HepG2 (cell line): ENCODE data around the gene COCH. TPM values are rescaled to one million over a fixed set of nuclear protein-coding genes. Genes with fewer than 3 reads are reported as not detected.

Experiments used
- ATAC-seq: fragments of 200-7000 bp; cut with Tn5 transposase; 3 replicates; pipeline ENCODE4 v1.9.1; 2020; ENCODE audit warnings: mild to moderate bottlenecking, moderate library complexity
- BruUV-seq: library from RNA; stranded (reverse); fragments of 400-500 nt; replicated peaks from 2 replicates; lab custom pipeline; 2021; lab: Mats Ljungman, UMichigan
- CTCF ChIA-PET: fragments of 300-600 bp; formaldehyde crosslinking; extraction: SDS; loops from one replicate; lab custom pipeline; 2021; ENCODE audit warnings: low total read pairs, inconsistent platforms, low intra/inter-chr PET ratio; lab: Yijun Ruan, JAX
- POLR2A ChIA-PET: fragments of 350-600 bp; sonication (Branson Sonifier 250); formaldehyde crosslinking; loops from one replicate; lab custom pipeline; 2020; ENCODE audit warnings: antibody characterized with exemption, inconsistent platforms; lab: Yijun Ruan, JAX
- DNase-seq: peaks from one replicate; pipeline ENCODE4 v3.0.0-alpha.2; 2015; ENCODE audit warnings: low spot score
- FAIRE-seq: peaks from 3 replicates; lab custom pipeline; 2011; peaks lifted over from hg19 to GRCh38; lab: Jason Lieb, UNC
- H2AFZ ChIP-seq: one replicate; pipeline ENCODE4 v1.6.1; 2011; ENCODE audit warnings: low read length, inconsistent platforms
- H3K27ac ChIP-seq: fragments of 300-600 bp; 3 replicates; pipeline ENCODE4 v1.8.0; 2011; ENCODE audit warnings: mixed run types, mild to moderate bottlenecking, mixed read lengths, low read length, inconsistent platforms; ENCODE audit not compliant: insufficient read depth; ENCODE audit errors: extremely low read length
- H3K27me3 ChIP-seq, 2 experiments: fragments of 200-600 bp in 1 of 2; 2 replicates in 1 of 2; 3 replicates in 1 of 2; pipeline versions ENCODE4 v1.6.0 to v1.8.0; 2011; ENCODE audit warnings: low read length in 2 of 2, mild to moderate bottlenecking in 2 of 2, moderate library complexity in 2 of 2, inconsistent platforms in 1 of 2; ENCODE audit not compliant: insufficient read depth in 2 of 2, control insufficient read depth in 1 of 2
- H3K36me3 ChIP-seq, 2 experiments: fragments of 200-600 bp in 1 of 2; replicated peaks in 1 of 2; 2 replicates in 1 of 2; 3 replicates in 1 of 2; pipeline versions ENCODE4 v1.5.1 to v1.8.0; 2011; ENCODE audit warnings: low read length in 2 of 2, inconsistent platforms in 1 of 2; ENCODE audit not compliant: insufficient read depth in 2 of 2, control insufficient read depth in 1 of 2
- H3K4me1 ChIP-seq: 2 replicates; pipeline ENCODE4 v1.5.1; 2012; ENCODE audit warnings: low read length, inconsistent platforms; ENCODE audit not compliant: insufficient read depth
- H3K4me2 ChIP-seq: 2 replicates; pipeline ENCODE4 v1.6.0; 2011; ENCODE audit warnings: low read depth, low read length, inconsistent platforms
- H3K4me3 ChIP-seq, 3 experiments: fragments of 200-600 bp in 1 of 3; sonication (generic), shearing (Covaris generic) in 1 of 3; replicated peaks in 1 of 3; 2 replicates each; pipeline ENCODE4 v1.5.1; 2011 to 2016; ENCODE audit warnings: low read length in 3 of 3, inconsistent platforms in 2 of 3, low read depth in 2 of 3, mild to moderate bottlenecking in 2 of 3, control low read depth in 1 of 3, mixed read lengths in 1 of 3; ENCODE audit not compliant: insufficient read depth in 1 of 3
- H3K79me2 ChIP-seq: one replicate; pipeline ENCODE4 v1.6.1; 2011; ENCODE audit warnings: low read length, inconsistent platforms; ENCODE audit not compliant: insufficient read depth
- H3K9ac ChIP-seq: 2 replicates; pipeline ENCODE4 v1.6.0; 2011; ENCODE audit warnings: mild to moderate bottlenecking, low read depth, low read length, inconsistent platforms; ENCODE audit not compliant: insufficient read depth
- H3K9me3 ChIP-seq: 2 replicates; pipeline ENCODE4 v1.5.1; 2012; ENCODE audit warnings: mild to moderate bottlenecking, low read length
- H4K20me1 ChIP-seq: 2 replicates; pipeline ENCODE4 v1.6.0; 2011; ENCODE audit warnings: inconsistent platforms, mild to moderate bottlenecking, low read length, moderate library complexity; ENCODE audit not compliant: insufficient read depth
- BCL6 ChIP-seq: IDR thresholded peaks from 2 replicates; pipeline ENCODE4 v1.6.1; 2016; ENCODE audit warnings: missing genetic modification reagents, missing compliant biosample characterization
- CC2D1A ChIP-seq: sonication (generic); formaldehyde crosslinking; IDR thresholded peaks from 2 replicates; pipeline ENCODE4 v1.8.1; 2023; ENCODE audit warnings: mild to moderate bottlenecking, missing genetic modification reagents
- EP300 ChIP-seq, 3 experiments: sonication (generic) in 1 of 3; formaldehyde crosslinking in 1 of 3; IDR thresholded peaks; 2 replicates each; pipeline versions ENCODE4 v1.5.1 to v1.6.1; 2011 to 2020; ENCODE audit warnings: low read depth in 2 of 3, low read length in 2 of 3, borderline replicate concordance in 1 of 3, improper control_type of control experiment in 1 of 3, mild to moderate bottlenecking in 1 of 3, missing genetic modification reagents in 1 of 3, moderate library complexity in 1 of 3
- HDAC2 ChIP-seq: sonication (generic); formaldehyde crosslinking; IDR thresholded peaks from 2 replicates; pipeline ENCODE4 v1.4.0; 2020; ENCODE audit warnings: missing genetic modification reagents
- MIER3 ChIP-seq: IDR thresholded peaks from 2 replicates; pipeline ENCODE4 v1.6.1; 2016; ENCODE audit warnings: missing compliant biosample characterization, borderline replicate concordance
- TAF15 ChIP-seq: fragments of 200-400 bp; formaldehyde crosslinking; IDR thresholded peaks from one replicate; pipeline ENCODE4 v1.6.1; 2018; ENCODE audit warnings: mild to moderate bottlenecking, low read depth, low read length; ENCODE audit not compliant: poor library complexity, severe bottlenecking
- ZBTB37 ChIP-seq: sonication (generic); formaldehyde crosslinking; IDR thresholded peaks from 2 replicates; pipeline ENCODE4 v1.4.0; 2020; ENCODE audit warnings: mild to moderate bottlenecking, missing genetic modification reagents
- ZNF333 ChIP-seq: sonication (generic); formaldehyde crosslinking; IDR thresholded peaks from 2 replicates; pipeline ENCODE4 v1.4.0; 2020; ENCODE audit warnings: mild to moderate bottlenecking, missing genetic modification reagents, borderline replicate concordance
- ZNF605 ChIP-seq: sonication (generic); formaldehyde crosslinking; IDR thresholded peaks from 2 replicates; pipeline ENCODE4 v1.8.0; 2022; ENCODE audit warnings: mild to moderate bottlenecking, missing genetic modification reagents
- ZNF652 ChIP-seq: IDR thresholded peaks from 2 replicates; pipeline ENCODE4 v1.6.1; 2016; ENCODE audit warnings: low read depth, borderline replicate concordance
- WGBS: methylation state at CpG from one replicate; pipeline ENCODE4 v1.1.6; 2017; ENCODE audit warnings: low lambda C conversion rate; 5-methylcytosine and 5-hydroxymethylcytosine counted together
- in situ Hi-C: cut with HindIII; loops from 2 replicates; pipeline ENCODE4 v1.10.0; 2017; ENCODE audit warnings: low pct_unique_long_range_greater_than_20kb; ENCODE audit not compliant: extremely low pct_ligation_motif_present
- intact Hi-C: fragments of 100-400 bp; cut with micrococcal nuclease; formaldehyde crosslinking; loops from one replicate; pipeline ENCODE4 v1.10.0; 2022; ENCODE audit not compliant: unreplicated experiment
- polyA plus RNA-seq, 8 experiments: library from polyadenylated mRNA; depleted of rRNA in 3 of 8; stranded (reverse) in 7 of 8; unstranded in 1 of 8; fragments of >200 nt; fragmentation: Illumina TruSeq in 4 of 8; extraction: Trizol in 4 of 8; gene quantifications; 2 replicates each; pipeline versions ENCODE4 v1.2.1 to v1.2.3, GENCODE V29; 2011 to 2016; ENCODE audit warnings: low read depth in 4 of 8, missing spikeins in 1 of 8, mixed read lengths in 1 of 8; ENCODE audit not compliant: insufficient read depth in 1 of 8
- total RNA-seq, 5 experiments: library from RNA; depleted of rRNA; stranded (reverse); fragments of >200 nt; fragmentation: Illumina TruSeq; extraction: Trizol; gene quantifications; 2 replicates each; pipeline ENCODE4 v1.2.3, GENCODE V29; 2016; ENCODE audit warnings: low read depth in 1 of 5
- TF ChIP-seq, protein P1 (sequence below): sonication (generic); formaldehyde crosslinking; conservative IDR thresholded peaks from 2 replicates; pipeline ENCODE4 v1.8.0; 2022; ENCODE audit warnings: missing genetic modification reagents

The COCH gene
- total and polyA plus RNA-seq, 2 of the 13 experiments (the other 11 are each of a cell fraction or from before 2014, with no cell fraction given): 78.2 to 79.3 TPM

- Histone ChIP-seq H3K27me3 (peaks cover 0 to 32% of the 10 kb centered on the region in 2 experiments; a peak in 4 of 5 replicates), H3K36me3 (peaks cover 0 to 2% of the 10 kb centered on the region in 2 experiments; a peak in 1 of 5 replicates), H2AFZ (no peak overlapping the region), H3K4me2 (no peak overlapping the region), H3K9ac (no peak overlapping the region), H4K20me1 (no peaks in the 10 kb centered on the region), H3K9me3 (no peaks in the 10 kb centered on the region), H3K4me3 (no peak overlapping the region), H3K79me2 (no peaks in the 10 kb centered on the region), H3K27ac (no peak overlapping the region), H3K4me1 (peaks cover 29% of the 10 kb centered on the region)
- in situ Hi-C loops (no loop called here), intact Hi-C loops (loop anchor here (10.0 kb wide), 1 partner anchor 318 kb away; the partner anchor contains the start of gene G2E3)
- ChIA-PET CTCF (no interaction called here), POLR2A (no interaction called here)
- DNase-seq (no peak), ATAC-seq (no peak), FAIRE-seq (no peak)
- no TSS peak for BruUV-seq
- WGBS: 91% methylated on average over 1 of the region's 1 CpG
- TF ChIP-seq EP300 (IDR thresholded peaks at IDR 0.05; ENCODE audit: low read depth in 2 of 2, low read length in 2 of 2) (no peak), EP300 (CRISPR knock-in tag; IDR thresholded peaks at IDR 0.05; ENCODE audit: borderline replicate concordance) (no peak), MIER3 (CRISPR knock-in tag) (no peak)
These were observed 1.8 kb upstream of the COCH start for GRCh38 chr14:30872602-30873001.

DNA sequence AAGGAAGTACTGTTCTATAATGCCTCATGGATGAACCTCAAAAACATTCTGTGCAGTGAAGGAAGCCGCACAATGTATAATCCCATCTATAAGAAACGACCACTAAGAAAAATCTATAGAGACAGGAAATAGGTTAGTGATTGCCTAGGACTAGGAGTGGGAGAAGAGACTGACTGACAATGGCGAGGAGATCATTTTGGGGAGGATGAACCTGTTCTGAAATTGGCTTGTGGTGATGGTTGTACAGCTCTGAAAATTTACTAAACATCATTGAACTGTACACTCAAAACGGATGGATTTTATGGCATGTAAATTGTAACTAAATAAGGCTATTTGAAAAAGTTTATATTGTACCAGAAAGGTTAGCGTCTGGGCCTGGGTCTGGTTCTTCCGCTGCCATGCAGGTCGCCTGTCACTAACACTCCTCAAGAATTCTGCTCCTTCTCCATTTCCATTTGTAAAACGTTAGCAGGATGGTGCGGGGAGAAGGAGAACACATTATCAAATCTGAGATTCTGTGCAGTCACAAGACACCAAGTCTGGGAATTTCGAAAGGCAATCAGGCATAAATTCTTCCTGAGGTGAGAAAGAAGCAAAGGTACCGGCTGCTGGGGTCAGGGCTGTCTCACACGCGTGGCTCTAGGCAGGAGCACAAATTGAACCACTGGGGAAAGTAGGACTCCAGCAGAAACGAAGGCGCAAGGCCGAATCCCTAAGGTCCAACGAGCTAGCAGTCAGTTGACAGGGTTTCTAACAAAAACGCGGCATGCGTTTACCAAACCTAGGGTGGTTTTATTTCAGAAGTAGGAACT is 845 bp upstream of the COCH start:
- no peaks in the 10 kb centered on the region for H3K79me2 ChIP-seq
- peaks cover 0 to 32% of the 10 kb centered on the region in 2 experiments; a peak in 4 of 5 replicates for H3K27me3 ChIP-seq
- peak overlapping the region; percentile 78 for H3K9ac ChIP-seq
- no peaks in the 10 kb centered on the region for H3K9me3 ChIP-seq
- H3K27ac ChIP-seq: no peak overlapping the region
- peaks cover 0 to 2% of the 10 kb centered on the region in 2 experiments; a peak in 1 of 5 replicates for H3K36me3 ChIP-seq
- peak overlapping the region; percentile 79 for H2AFZ ChIP-seq
- ChIA-PET POLR2A (interaction anchor here (0.8 to 1.4 kb wide), 14 partner anchors 10 to 547 kb away, joined by 3 to 8 read pairs (median 4); partner anchors contain the start of genes HEATR5A and STRN3), CTCF (interaction anchor here (1.9 kb wide), 1 partner anchor 33 kb away, joined by 12 read pairs; no protein-coding TSS in a partner anchor)
- 43% methylated on average over 20 of the region's 20 CpGs for WGBS
- in situ Hi-C loops: no loop called here
- ATAC-seq (peak; percentile 14), DNase-seq (no peak), FAIRE-seq (no peak)
- no peaks in the 10 kb centered on the region for H4K20me1 ChIP-seq
- H3K4me2 ChIP-seq: peak overlapping the region; percentile 97
- intact Hi-C loops: loop anchor here (1.0 to 10.0 kb wide), 3 partner anchors 33 to 319 kb away; partner anchors contain the start of gene G2E3
- peaks cover 29% of the 10 kb centered on the region for H3K4me1 ChIP-seq
- BruUV-seq: no TSS peak
- peak overlapping the region; percentile 71 to 89 (median 79) for H3K4me3 ChIP-seq
- TF ChIP-seq TAF15 (no peak), CC2D1A (CRISPR knock-in tag) (0 out of 2 replicates have a peak, but pooled peaks have one; percentile 32), BCL6 (peak; percentile 19; the same call in 1 of the 2 replicates), ZBTB37 (CRISPR knock-in tag) (peak; percentile 54; the same call in 1 of the 2 replicates), ZNF652 (CRISPR knock-in tag) (no peak; the same call in 1 of the 2 replicates), HDAC2 (0 out of 2 replicates have a peak, but pooled peaks have one; percentile 8), ZNF605 (CRISPR knock-in tag) (0 out of 2 replicates have a peak, but pooled peaks have one; percentile 58), ZNF333 (CRISPR knock-in tag) (0 out of 2 replicates have a peak, but pooled peaks have one; percentile 15)
- TF ChIP-seq, protein P1, sequence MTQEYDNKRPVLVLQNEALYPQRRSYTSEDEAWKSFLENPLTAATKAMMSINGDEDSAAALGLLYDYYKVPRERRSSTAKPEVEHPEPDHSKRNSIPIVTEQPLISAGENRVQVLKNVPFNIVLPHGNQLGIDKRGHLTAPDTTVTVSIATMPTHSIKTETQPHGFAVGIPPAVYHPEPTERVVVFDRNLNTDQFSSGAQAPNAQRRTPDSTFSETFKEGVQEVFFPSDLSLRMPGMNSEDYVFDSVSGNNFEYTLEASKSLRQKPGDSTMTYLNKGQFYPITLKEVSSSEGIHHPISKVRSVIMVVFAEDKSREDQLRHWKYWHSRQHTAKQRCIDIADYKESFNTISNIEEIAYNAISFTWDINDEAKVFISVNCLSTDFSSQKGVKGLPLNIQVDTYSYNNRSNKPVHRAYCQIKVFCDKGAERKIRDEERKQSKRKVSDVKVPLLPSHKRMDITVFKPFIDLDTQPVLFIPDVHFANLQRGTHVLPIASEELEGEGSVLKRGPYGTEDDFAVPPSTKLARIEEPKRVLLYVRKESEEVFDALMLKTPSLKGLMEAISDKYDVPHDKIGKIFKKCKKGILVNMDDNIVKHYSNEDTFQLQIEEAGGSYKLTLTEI (CRISPR knock-in tag): no peak
